ENCODE measurements around the gene ELFN2. TPM values are rescaled to one million over a fixed set of nuclear protein-coding genes. Genes with fewer than 3 reads are reported as not detected.

Gene ELFN2
- polyA plus RNA-seq, 1 donor from 2014 or later = 4.4 TPM

DNA sequence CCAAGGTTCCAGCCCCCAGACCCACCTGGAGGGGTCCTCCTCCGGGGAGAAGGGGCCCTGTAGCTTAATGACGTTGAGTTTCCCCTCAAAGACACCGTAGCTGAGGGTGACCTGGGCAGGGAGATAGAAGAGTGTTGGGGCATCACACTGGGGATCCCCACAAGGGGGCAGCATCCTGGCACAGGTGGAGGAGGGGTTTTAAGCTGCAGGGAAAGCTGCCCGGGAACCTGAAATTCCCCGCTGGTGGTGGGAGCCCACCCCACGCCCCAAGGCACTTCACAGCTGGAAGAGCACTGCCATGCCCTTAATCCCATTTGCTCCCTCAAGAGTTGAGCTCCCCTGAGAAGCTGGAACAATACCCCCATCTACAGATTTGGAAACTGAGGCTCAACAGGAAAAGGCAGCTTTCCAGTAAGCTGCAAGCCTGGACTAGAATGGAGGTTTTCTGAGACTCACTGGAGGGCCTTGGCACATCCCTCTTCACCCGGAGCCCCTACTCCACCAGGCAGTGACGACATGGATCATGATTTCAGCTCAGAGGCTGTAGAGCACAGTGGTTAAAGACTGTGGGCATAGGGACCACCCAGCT, 45.2 kb upstream of the ELFN2 start:
- H2AFZ ChIP-seq (ENCODE audit: low read depth, low read length) = no peak overlapping the region
- H3K79me2 ChIP-seq (replicated peaks; ENCODE audit: insufficient read depth, low read length) = no peaks in the 10 kb centered on the region
- no peaks in the 10 kb centered on the region for H3K9me2 ChIP-seq (ENCODE audit: insufficient read depth, low read length)
- H3F3A ChIP-seq (ENCODE audit: insufficient read depth, low read length, poor library complexity, severe bottlenecking) = no peaks in the 10 kb centered on the region
- H3K9me3 ChIP-seq (ENCODE audit: low read length) = no peaks in the 10 kb centered on the region
- no peaks in the 10 kb centered on the region for H4K20me1 ChIP-seq (ENCODE audit: insufficient read depth)
- H3K4me2 ChIP-seq (ENCODE audit: low read length) = no peak overlapping the region
- H3K36me3 ChIP-seq (ENCODE audit: insufficient read depth, low read length) = no peaks in the 10 kb centered on the region
- no peak overlapping the region for H3K27ac ChIP-seq (ENCODE audit: low read length)
- no peaks in the 10 kb centered on the region for H3K27me3 ChIP-seq (ENCODE audit: insufficient read depth, low read depth, low read length)
- H3K4me3 ChIP-seq (ENCODE audit: low read length) = no peak overlapping the region
- H3K9ac ChIP-seq (ENCODE audit: low read length) = no peak overlapping the region
- no peak for TF ChIP-seq MXI1 (conservative IDR thresholded peaks at IDR 0.05; ENCODE audit: poor library complexity, severe bottlenecking)
- TF ChIP-seq EP300 (conservative IDR thresholded peaks at IDR 0.05; ENCODE audit: poor library complexity, severe bottlenecking) = no peak
- TF ChIP-seq RAD21 (conservative IDR thresholded peaks at IDR 0.05) = no peak

DNA sequence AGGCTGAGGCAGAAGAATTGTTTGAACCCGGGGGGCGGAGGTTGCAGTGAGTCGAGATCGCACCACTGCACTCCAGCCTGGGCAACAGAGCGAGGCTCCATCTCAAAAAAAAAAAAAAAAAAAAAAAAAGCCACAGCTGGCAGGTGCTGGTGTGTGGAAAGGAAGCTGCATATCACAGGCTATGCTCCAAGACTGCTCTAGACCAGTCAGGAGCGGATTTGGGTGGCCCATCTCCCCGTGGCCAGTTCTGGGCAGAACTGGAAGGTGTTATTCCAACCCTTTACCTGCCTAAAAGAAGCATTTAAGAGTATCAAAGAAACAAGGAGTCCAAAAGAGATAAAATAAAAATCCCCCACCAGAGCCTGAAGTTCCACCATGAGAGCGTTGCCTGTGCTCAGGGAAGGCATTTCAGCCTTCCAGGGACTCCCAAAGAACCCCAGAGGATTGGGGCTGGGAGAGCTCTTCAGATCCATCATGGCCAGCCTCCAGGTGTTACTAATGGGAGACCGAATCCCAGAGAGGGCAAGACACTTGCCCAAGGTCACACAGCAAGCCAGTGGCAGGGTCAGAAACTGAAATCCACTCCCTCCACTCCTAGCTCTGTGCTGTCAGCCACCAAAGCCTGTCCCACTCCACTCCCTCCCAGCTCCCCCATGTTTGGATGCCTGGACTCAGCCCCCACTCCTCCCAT, 44.6 kb upstream of the ELFN2 start:
- Histone ChIP-seq H3K9ac (ENCODE audit: low read length) (no peak overlapping the region), H3K36me3 (ENCODE audit: insufficient read depth, low read length) (no peaks in the 10 kb centered on the region), H2AFZ (ENCODE audit: low read depth, low read length) (no peak overlapping the region), H3K9me2 (ENCODE audit: insufficient read depth, low read length) (no peaks in the 10 kb centered on the region), H3K79me2 (replicated peaks; ENCODE audit: insufficient read depth, low read length) (no peaks in the 10 kb centered on the region), H3K4me3 (ENCODE audit: low read length) (no peak overlapping the region), H3K4me2 (ENCODE audit: low read length) (no peak overlapping the region), H3F3A (ENCODE audit: insufficient read depth, low read length, poor library complexity, severe bottlenecking) (no peaks in the 10 kb centered on the region), H4K20me1 (ENCODE audit: insufficient read depth) (no peaks in the 10 kb centered on the region), H3K9me3 (ENCODE audit: low read length) (no peaks in the 10 kb centered on the region), H3K27ac (ENCODE audit: low read length) (no peak overlapping the region), H3K27me3 (ENCODE audit: insufficient read depth, low read depth, low read length) (no peaks in the 10 kb centered on the region)
- no peak for TF ChIP-seq EZH2 (IDR thresholded peaks at IDR 0.05; ENCODE audit: borderline replicate concordance, insufficient read depth, low read length, poor library complexity, severe bottlenecking)
- TF ChIP-seq, protein P1, sequence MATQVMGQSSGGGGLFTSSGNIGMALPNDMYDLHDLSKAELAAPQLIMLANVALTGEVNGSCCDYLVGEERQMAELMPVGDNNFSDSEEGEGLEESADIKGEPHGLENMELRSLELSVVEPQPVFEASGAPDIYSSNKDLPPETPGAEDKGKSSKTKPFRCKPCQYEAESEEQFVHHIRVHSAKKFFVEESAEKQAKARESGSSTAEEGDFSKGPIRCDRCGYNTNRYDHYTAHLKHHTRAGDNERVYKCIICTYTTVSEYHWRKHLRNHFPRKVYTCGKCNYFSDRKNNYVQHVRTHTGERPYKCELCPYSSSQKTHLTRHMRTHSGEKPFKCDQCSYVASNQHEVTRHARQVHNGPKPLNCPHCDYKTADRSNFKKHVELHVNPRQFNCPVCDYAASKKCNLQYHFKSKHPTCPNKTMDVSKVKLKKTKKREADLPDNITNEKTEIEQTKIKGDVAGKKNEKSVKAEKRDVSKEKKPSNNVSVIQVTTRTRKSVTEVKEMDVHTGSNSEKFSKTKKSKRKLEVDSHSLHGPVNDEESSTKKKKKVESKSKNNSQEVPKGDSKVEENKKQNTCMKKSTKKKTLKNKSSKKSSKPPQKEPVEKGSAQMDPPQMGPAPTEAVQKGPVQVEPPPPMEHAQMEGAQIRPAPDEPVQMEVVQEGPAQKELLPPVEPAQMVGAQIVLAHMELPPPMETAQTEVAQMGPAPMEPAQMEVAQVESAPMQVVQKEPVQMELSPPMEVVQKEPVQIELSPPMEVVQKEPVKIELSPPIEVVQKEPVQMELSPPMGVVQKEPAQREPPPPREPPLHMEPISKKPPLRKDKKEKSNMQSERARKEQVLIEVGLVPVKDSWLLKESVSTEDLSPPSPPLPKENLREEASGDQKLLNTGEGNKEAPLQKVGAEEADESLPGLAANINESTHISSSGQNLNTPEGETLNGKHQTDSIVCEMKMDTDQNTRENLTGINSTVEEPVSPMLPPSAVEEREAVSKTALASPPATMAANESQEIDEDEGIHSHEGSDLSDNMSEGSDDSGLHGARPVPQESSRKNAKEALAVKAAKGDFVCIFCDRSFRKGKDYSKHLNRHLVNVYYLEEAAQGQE (IDR thresholded peaks at IDR 0.05; ENCODE audit: borderline replicate concordance) = no peak
- no peak for TF ChIP-seq TAF1 (IDR thresholded peaks at IDR 0.05; ENCODE audit: low read depth)
- TF ChIP-seq RAD21 (conservative IDR thresholded peaks at IDR 0.05) = no peak
- TF ChIP-seq, protein P2, sequence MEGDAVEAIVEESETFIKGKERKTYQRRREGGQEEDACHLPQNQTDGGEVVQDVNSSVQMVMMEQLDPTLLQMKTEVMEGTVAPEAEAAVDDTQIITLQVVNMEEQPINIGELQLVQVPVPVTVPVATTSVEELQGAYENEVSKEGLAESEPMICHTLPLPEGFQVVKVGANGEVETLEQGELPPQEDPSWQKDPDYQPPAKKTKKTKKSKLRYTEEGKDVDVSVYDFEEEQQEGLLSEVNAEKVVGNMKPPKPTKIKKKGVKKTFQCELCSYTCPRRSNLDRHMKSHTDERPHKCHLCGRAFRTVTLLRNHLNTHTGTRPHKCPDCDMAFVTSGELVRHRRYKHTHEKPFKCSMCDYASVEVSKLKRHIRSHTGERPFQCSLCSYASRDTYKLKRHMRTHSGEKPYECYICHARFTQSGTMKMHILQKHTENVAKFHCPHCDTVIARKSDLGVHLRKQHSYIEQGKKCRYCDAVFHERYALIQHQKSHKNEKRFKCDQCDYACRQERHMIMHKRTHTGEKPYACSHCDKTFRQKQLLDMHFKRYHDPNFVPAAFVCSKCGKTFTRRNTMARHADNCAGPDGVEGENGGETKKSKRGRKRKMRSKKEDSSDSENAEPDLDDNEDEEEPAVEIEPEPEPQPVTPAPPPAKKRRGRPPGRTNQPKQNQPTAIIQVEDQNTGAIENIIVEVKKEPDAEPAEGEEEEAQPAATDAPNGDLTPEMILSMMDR (IDR thresholded peaks at IDR 0.05; ENCODE audit: poor library complexity, severe bottlenecking) = no peak
- no peak for TF ChIP-seq SMC3 (conservative IDR thresholded peaks at IDR 0.05; ENCODE audit: poor library complexity)
- no peak for TF ChIP-seq EP300 (conservative IDR thresholded peaks at IDR 0.05; ENCODE audit: poor library complexity, severe bottlenecking)
- TF ChIP-seq MXI1 (conservative IDR thresholded peaks at IDR 0.05; ENCODE audit: poor library complexity, severe bottlenecking) = no peak
- TF ChIP-seq POLR2AphosphoS5 (IDR thresholded peaks at IDR 0.05) = no peak

Data from neural cell (in vitro differentiated cells).